ENCODE measurements around the gene ASPM.
"Not testable (repeated sequence)": the region's sequence is repeated elsewhere in the genome, so short reads cannot be mapped to it uniquely, and the experiment has no call there.

DNA sequence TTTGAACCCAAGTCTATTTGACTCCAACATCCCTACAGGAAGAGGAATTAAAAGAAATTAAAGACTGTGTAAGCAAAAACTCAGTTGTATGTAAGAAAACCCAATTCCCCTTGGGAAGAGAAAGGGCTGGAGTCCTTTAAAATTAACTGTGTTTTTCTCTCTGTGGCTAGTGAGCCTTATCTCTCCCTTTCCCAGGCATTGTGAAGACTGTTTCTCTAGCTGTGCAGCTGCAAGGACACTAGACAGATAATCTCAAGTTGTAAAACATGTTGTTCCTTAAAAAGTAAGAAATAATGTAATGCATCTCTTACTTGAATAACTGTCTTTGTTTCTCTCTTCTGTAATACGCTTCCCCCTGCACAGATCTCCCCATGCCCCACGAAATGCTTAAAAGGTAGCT lies 49.5 kb downstream of the ASPM start:
- TF ChIP-seq, protein P1, sequence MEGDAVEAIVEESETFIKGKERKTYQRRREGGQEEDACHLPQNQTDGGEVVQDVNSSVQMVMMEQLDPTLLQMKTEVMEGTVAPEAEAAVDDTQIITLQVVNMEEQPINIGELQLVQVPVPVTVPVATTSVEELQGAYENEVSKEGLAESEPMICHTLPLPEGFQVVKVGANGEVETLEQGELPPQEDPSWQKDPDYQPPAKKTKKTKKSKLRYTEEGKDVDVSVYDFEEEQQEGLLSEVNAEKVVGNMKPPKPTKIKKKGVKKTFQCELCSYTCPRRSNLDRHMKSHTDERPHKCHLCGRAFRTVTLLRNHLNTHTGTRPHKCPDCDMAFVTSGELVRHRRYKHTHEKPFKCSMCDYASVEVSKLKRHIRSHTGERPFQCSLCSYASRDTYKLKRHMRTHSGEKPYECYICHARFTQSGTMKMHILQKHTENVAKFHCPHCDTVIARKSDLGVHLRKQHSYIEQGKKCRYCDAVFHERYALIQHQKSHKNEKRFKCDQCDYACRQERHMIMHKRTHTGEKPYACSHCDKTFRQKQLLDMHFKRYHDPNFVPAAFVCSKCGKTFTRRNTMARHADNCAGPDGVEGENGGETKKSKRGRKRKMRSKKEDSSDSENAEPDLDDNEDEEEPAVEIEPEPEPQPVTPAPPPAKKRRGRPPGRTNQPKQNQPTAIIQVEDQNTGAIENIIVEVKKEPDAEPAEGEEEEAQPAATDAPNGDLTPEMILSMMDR (IDR thresholded peaks at IDR 0.05; ENCODE audit: insufficient read depth, low read depth, low read length): not testable (repeated sequence)
- not testable (repeated sequence) for TF ChIP-seq EZH2 (IDR thresholded peaks at IDR 0.05; ENCODE audit: insufficient read depth, low read length)
